Raji (cell line): Measurements from ENCODE around the gene MGMT.

Experiments used
- POLR2A ChIP-seq: IDR thresholded peaks from 2 replicates; pipeline ENCODE4 v1.6.1; 2011; ENCODE audit warnings: low read depth, low read length, control low read depth; ENCODE audit not compliant: insufficient read depth

MGMT gene

GRCh38 chr10:129809841-129810240 lies 342.8 kb downstream of the MGMT start:
- TF ChIP-seq POLR2A = no peak

DNA sequence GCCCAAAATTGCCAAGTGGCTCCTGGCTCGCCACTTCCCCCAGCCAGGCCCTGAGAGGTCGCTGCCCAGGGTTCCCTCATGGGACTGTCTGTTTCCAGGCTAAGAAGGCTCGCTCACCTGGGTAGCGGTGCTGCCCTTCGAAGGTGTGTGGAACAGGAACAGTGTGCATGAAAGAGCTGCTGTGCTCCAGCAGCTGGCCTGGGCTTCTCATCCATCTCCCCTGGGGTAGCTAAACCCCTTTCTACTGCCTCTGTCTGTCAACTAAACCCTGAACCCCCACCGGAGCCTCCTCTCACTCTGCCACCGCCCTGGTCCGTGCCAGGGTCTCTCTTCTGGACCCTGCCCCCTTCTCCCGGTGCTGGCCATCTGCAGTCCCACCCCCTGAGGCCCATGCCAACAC lies 344.2 kb downstream of the MGMT start:
- no peak for TF ChIP-seq POLR2A

DNA sequence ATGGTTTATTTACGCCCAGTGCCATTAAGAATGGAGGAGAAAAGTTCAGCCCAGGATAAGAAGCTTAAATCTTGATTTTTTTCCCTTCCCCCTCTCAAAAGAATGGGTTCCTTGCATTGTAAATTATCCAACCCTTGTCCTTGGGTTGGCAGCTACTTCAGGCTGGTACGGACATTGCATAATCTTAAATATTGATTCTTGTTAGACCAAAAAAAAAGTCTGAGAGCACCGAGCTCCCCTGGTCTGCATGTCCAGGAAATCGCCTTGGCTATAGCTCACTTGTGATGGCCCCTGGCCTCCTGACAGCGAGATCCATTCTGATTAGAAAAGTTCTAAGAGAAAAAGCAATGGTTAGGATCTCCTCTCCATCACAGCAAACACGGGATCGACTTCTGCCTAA lies 345.4 kb downstream of the MGMT start:
- TF ChIP-seq POLR2A = no peak

- TF ChIP-seq POLR2A = no peak
Observed at GRCh38 chr10:129814681-129815646, 347.9 kb downstream of the MGMT start.

- no peak for TF ChIP-seq POLR2A
Observed at GRCh38 chr10:129815898-129816655, 349.0 kb downstream of the MGMT start.

GRCh38 chr10:129816656-129817045 lies 349.6 kb downstream of the MGMT start:
- TF ChIP-seq POLR2A = no peak
